Aorta (tissue), 5 donors: ENCODE results near the gene CDC42SE1. TPM values are rescaled to one million over a fixed set of nuclear protein-coding genes. Genes with fewer than 3 reads are reported as not detected.

Experiments used
- ATAC-seq: fragments of 200-7000 bp; cut with Tn5 transposase; one replicate; pipeline ENCODE4 v1.9.1; 2022; ENCODE audit warnings: moderate library complexity; ENCODE audit not compliant: low FRiP score
- DNase-seq, 2 donors: peaks; one replicate each; pipeline ENCODE4 v3.0.0-alpha.2; 2020
- H3K27ac ChIP-seq, 2 donors: one replicate each; pipeline ENCODE4 v1.5.1; 2013; ENCODE audit warnings: low read length in 2 of 2, mild to moderate bottlenecking in 2 of 2, moderate library complexity in 2 of 2, control low read depth in 1 of 2, inconsistent platforms in 1 of 2, low read depth in 1 of 2
- H3K27me3 ChIP-seq, 2 donors: one replicate each; pipeline ENCODE4 v1.6.1; 2013; ENCODE audit warnings: control low read depth in 1 of 2, low read length in 1 of 2, mild to moderate bottlenecking in 1 of 2, moderate library complexity in 1 of 2; ENCODE audit not compliant: insufficient read depth in 2 of 2, control insufficient read depth in 1 of 2
- H3K36me3 ChIP-seq, 2 donors: one replicate each; pipeline ENCODE4 v1.6.1; 2013; ENCODE audit warnings: control low read depth in 1 of 2, low read length in 1 of 2, mild to moderate bottlenecking in 1 of 2; ENCODE audit not compliant: insufficient read depth in 2 of 2, control insufficient read depth in 1 of 2
- H3K4me1 ChIP-seq, 2 donors: one replicate each; pipeline ENCODE4 v1.6.1; 2013; ENCODE audit warnings: low read length in 2 of 2, control low read depth in 1 of 2, mild to moderate bottlenecking in 1 of 2, moderate library complexity in 1 of 2; ENCODE audit not compliant: insufficient read depth in 2 of 2, control insufficient read depth in 1 of 2
- H3K4me3 ChIP-seq, 2 donors: one replicate each; pipeline ENCODE4 v1.5.1; 2013; ENCODE audit warnings: low read length in 2 of 2, control low read depth in 1 of 2, mild to moderate bottlenecking in 1 of 2
- H3K9me3 ChIP-seq: one replicate; pipeline ENCODE4 v1.6.1; 2013; ENCODE audit warnings: mild to moderate bottlenecking, low read length; ENCODE audit not compliant: control insufficient read depth
- WGBS, 2 donors: extraction: QIAGEN DNeasy Blood & Tissue Kit; methylation state at CpG; one replicate each; pipeline ENCODE4 v1.1.7; 2013; 5-methylcytosine and 5-hydroxymethylcytosine counted together
- intact Hi-C, 2 donors: fragments of 100-400 bp; cut with DNase I; formaldehyde crosslinking; loops; one replicate each; pipeline versions ENCODE4 v1.14.2 to v1.15.0; 2022
- polyA plus RNA-seq, 2 donors: library from polyadenylated mRNA; stranded (reverse); fragments of 200-250 nt; gene quantifications; one replicate each; pipeline ENCODE4 v1.2.3, GENCODE V29; 2013
- total RNA-seq, 2 donors: library from RNA; stranded (reverse); fragmentation: NEBNext Ultra II Directional; extraction: Animal tissue kit (Norgen Biotek cat#: 25700); gene quantifications; one replicate each; pipeline ENCODE4 v1.2.1, GENCODE V29; 2021
- donor health status: healthy with polysubstance abuse.
- donor health status: Bipolar disorder and iron deficiency.
- donor health status: DM: no; HTN: no; CAD: no.
- donor health status: DM: no; HTN: no; CAD: no.
- donor health status: DM: yes; HTN: yes; CAD: no.

The CDC42SE1 gene
- total and polyA plus RNA-seq, 4 donors = 30.1 to 102 (median 92.1) TPM

DNA sequence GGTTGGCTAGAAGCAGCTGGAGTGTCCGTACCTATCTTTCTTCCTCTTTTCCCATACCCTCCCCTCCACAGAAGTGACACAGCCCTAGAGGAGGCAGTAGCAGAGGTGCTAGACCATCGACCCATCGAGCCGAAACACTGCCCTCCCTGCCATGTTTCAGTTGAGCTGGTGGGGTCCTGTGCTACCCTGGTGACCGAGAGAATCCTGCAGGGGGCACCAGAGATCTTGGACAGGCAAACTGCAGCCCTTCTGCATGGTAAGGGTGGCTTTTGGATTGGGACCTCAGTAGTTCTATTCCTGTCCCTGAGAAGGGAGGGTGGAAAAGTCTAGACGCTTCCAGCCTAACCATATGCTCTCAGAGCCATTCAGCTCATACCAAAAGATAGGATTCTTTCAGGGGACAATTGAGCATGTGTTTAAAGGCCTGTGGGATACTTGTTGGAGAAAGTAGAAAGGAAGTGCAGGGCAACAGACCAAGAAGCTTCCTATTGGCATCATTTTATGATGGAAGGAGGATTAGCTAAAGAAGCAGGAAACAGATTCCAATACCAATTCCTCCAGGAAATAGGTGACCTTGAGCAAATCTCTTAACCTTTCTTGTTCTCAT is 34.8 kb downstream of the CDC42SE1 start:
- WGBS, 2 donors = 22 to 30% methylated on average over 6 of the region's 6 CpGs
- no peak overlapping the region for H3K4me3 ChIP-seq
- H3K27ac ChIP-seq = peak overlapping the region in 1 of 2 donors; percentile 48
- H3K27me3 ChIP-seq = no peaks in the 10 kb centered on the region
- H3K9me3 ChIP-seq = no peaks in the 10 kb centered on the region
- DNase-seq (peak; percentile 90 to 92), ATAC-seq (peak; percentile 91)
- peaks cover 0 to 8% of the 10 kb centered on the region in 2 donors for H3K36me3 ChIP-seq
- intact Hi-C loops = loop anchor here in 1 of 2 donors (2.0 kb wide), 1 partner anchor 132 kb away; the partner anchor contains the start of gene TNFAIP8L2
- H3K4me1 ChIP-seq = no peaks in the 10 kb centered on the region

DNA sequence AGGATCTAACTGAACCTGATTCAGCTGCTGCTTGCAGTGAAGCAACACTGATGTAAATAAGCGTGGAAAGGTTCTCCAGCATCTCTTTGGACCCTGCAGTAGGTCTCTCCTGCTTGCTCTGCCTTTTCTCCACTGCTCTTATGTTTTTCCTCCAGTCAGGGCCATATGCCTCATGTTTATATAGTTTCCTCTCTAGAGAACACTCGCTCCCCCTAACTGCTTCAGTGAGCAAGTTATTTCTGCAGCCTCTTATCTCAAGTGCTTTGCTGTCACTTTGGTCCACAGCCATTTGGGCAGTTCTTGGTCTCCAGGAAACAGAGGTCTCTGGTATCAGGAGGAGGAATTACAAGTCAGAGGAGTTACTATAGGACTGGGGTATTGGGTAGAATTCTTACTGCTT is 45.9 kb downstream of the CDC42SE1 start:
- Histone ChIP-seq H3K27ac (no peak overlapping the region), H3K36me3 (no peaks in the 10 kb centered on the region), H3K4me3 (no peak overlapping the region), H3K27me3 (no peaks in the 10 kb centered on the region), H3K4me1 (peaks cover 0 to 2% of the 10 kb centered on the region in 2 donors), H3K9me3 (no peaks in the 10 kb centered on the region)
- peak; percentile 27 for ATAC-seq
- DNase-seq = no peak
- intact Hi-C loops = no loop called here
- WGBS, 2 donors = 0 to 9% methylated on average over 2 of the region's 2 CpGs

DNA sequence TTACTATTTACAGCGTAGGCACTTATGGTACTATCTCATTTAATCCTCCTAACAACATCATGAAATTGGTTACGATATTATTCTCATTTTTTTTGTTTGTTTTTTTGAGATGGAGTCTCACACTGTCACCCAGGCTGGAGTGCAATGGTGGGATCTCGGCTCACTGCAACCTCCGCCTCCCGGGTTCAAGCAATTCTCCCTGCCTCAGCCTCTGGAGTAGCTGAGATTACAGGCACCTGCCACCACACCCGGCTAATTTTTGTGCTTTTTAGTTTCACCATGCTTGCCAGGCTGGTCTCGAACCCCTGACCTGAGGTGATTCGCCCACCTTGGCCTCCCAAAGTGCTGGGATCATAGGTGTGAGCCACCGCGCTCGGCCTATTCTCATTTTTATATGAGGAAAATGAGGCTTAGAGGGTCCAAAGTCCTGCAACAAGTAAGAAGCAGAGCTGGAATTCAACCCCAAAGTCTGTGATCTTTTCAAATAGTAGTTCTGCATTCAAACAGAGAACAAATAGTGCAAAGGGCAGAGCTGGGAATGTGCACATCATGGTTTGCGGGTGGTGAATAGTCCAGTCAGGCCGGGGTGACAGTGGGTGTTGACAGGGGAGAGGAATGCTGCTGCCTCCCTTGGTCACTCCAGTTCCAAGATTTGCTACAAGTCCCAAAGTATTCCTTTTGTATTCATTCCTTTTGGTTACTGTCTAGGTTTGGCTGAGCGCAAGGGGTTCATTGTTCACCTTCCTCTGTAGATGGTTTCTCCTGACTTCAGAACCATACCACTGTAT is 46.5 kb downstream of the CDC42SE1 start:
- H3K4me3 ChIP-seq = no peak overlapping the region
- no peaks in the 10 kb centered on the region for H3K27me3 ChIP-seq
- H3K4me1 ChIP-seq = peaks cover 0 to 2% of the 10 kb centered on the region in 2 donors
- no peaks in the 10 kb centered on the region for H3K36me3 ChIP-seq
- H3K9me3 ChIP-seq = no peaks in the 10 kb centered on the region
- DNase-seq = no peak
- intact Hi-C loops = no loop called here
- H3K27ac ChIP-seq = no peak overlapping the region
- ATAC-seq = no peak
- 83 to 84% methylated on average over 14 of the region's 14 CpGs for WGBS, 2 donors

DNA sequence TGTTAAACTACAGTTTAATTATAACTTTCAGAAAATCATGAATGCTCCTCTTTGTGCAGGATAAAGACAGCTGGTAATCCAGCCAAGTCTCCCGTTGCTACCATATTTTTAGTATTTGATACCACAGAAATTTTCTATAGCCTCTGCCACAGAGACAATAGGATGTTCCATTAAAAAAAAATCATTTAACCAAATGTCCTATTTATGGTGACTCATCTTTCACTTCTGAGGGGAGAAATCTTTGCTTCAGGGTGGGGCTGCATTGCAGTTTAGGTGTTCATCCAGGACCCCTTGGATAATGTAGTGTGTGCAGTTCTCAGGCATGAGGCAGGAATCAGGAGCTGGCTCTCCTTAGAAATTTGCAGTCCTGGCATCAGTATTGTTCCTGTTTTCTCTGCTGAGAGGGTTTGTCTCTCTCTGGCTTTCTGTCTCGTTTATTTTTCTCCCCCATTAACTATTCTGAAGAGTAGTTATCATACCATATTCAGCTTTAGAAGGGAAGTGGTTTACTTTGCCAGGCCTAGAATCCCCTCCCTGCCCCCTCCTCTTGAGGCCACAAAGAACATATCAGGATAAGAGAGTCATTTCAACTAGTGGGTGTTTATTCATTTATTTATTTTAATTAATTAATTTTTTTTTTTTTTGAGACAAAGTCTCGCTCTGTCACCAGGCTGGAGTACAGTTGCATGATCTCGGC is 48.1 kb downstream of the CDC42SE1 start:
- no peaks in the 10 kb centered on the region for H3K27me3 ChIP-seq
- intact Hi-C loops = no loop called here
- no peak for ATAC-seq
- H3K27ac ChIP-seq = no peak overlapping the region
- DNase-seq = no peak
- no peaks in the 10 kb centered on the region for H3K36me3 ChIP-seq
- no peak overlapping the region for H3K4me3 ChIP-seq
- no peaks in the 10 kb centered on the region for H3K9me3 ChIP-seq
- H3K4me1 ChIP-seq = peaks cover 0 to 2% of the 10 kb centered on the region in 2 donors
- 75 to 77% methylated on average over 4 of the region's 4 CpGs for WGBS, 2 donors

DNA sequence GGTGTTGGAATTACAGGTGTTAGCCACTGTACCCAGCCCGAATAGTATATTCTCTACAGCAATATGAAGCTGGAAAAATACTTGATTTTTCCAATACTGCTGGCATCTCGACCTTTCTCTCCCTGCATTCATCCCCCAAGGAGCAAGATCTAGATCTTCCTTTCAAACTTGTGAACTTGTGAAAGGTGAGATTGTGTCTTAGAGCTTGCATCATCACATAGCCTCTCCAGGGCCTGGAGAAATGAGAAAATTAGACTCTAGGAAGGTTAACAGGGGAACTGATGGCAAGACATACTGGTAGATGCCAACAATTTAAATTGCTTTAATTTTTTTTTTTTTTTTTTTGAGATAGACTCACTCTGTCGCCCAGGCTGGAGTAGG is 49.1 kb downstream of the CDC42SE1 start:
- Histone ChIP-seq H3K27me3 (no peaks in the 10 kb centered on the region), H3K4me3 (no peak overlapping the region), H3K9me3 (no peaks in the 10 kb centered on the region), H3K27ac (no peak overlapping the region), H3K36me3 (no peaks in the 10 kb centered on the region), H3K4me1 (peaks cover 0 to 4% of the 10 kb centered on the region in 2 donors)
- 88% methylated on average over 3 of the region's 3 CpGs for WGBS, 2 donors
- intact Hi-C loops = no loop called here
- DNase-seq = no peak
- no peak for ATAC-seq

DNA sequence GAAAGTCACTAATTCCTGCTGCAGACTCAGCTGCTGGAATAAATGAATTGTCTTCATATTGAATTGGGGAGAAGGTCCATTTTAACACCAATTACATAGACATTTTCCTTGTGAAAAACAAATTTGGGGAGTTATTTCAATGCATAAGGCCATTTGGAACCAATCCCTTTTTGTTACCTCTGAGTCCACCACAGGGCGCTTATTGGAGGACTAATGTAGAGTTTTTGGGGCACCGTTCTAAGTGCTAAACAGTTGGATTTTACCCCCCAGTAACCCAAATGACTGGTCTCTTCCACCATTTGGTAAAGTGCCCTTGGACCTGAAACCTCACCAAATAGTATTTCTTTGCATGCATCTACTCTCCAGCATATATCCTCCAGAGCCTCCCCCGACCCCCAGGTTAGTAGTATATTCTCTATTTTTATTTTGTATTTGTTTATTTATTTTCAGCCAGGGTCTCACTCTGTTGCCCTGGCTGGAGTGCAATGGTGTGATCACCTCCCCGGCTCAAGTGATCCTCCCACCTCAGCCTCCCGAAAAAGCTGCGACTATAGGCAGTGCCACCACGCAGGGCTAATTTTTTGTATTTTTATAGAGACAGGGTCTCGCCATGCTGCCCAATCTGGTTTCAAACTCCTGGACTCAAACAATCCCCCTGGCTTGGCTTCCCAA is 49.6 kb downstream of the CDC42SE1 start:
- no peak for ATAC-seq
- WGBS, 2 donors = 96 to 98% methylated on average over 8 of the region's 8 CpGs
- no peaks in the 10 kb centered on the region for H3K36me3 ChIP-seq
- no peaks in the 10 kb centered on the region for H3K27me3 ChIP-seq
- DNase-seq = no peak
- no peak overlapping the region for H3K27ac ChIP-seq
- no peaks in the 10 kb centered on the region for H3K9me3 ChIP-seq
- no peak overlapping the region for H3K4me3 ChIP-seq
- intact Hi-C loops = loop anchor here in 1 of 2 donors (5.0 kb wide), 2 partner anchors 38 to 47 kb away; partner anchors contain the start of genes CDC42SE1 and CERS2
- peaks cover 0 to 4% of the 10 kb centered on the region in 2 donors for H3K4me1 ChIP-seq

DNA sequence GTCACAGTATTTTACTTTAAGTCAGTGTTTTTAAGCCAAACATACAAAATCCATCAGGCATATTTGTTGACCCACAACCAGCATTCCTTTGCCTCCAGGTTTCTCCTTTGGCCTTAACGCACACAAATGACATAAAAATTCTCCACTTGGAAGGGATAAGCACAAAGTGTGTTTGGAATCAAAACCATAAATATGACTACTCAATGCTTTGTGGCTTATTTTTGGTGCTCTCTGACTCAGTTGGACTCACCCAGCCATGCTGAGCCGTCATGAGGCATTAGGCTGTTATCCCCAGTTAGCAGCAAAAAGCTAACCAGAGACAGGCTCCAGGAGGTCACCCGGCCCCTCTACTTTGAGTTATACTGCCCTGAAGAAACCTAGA is 50.2 kb downstream of the CDC42SE1 start:
- 24 to 30% methylated on average over 3 of the region's 3 CpGs for WGBS, 2 donors
- Histone ChIP-seq H3K36me3 (no peaks in the 10 kb centered on the region), H3K4me3 (peak overlapping the region; percentile 27 to 42), H3K27me3 (no peaks in the 10 kb centered on the region), H3K27ac (no peak overlapping the region), H3K9me3 (no peaks in the 10 kb centered on the region), H3K4me1 (peaks cover 0 to 4% of the 10 kb centered on the region in 2 donors)
- ATAC-seq = no peak
- no peak for DNase-seq
- intact Hi-C loops = loop anchor here in 1 of 2 donors (5.0 kb wide), 2 partner anchors 37 to 48 kb away; partner anchors contain the start of genes CDC42SE1 and CERS2
